ENCODE results near the gene TOMM34.

DNA sequence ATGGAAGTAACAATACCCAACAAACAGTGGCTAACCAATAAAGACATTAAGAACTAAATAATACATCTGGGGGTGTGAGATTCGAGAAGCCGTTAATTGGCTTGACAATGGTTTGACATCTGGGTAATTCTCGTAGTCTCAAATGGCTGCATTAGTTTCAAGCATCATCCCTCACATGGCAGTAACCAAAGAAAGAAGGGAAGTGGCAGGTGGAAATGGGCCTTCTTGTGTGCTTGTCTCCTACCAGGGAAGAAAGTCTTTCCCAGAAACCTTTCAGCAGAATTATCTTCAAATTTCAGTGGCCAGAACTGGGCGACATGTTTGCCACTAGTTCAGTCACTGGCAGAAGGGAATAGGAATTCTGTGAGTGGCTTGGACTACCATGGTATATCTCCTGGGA is 16.5 kb upstream of the TOMM34 start:
- TF ChIP-seq, protein P1, sequence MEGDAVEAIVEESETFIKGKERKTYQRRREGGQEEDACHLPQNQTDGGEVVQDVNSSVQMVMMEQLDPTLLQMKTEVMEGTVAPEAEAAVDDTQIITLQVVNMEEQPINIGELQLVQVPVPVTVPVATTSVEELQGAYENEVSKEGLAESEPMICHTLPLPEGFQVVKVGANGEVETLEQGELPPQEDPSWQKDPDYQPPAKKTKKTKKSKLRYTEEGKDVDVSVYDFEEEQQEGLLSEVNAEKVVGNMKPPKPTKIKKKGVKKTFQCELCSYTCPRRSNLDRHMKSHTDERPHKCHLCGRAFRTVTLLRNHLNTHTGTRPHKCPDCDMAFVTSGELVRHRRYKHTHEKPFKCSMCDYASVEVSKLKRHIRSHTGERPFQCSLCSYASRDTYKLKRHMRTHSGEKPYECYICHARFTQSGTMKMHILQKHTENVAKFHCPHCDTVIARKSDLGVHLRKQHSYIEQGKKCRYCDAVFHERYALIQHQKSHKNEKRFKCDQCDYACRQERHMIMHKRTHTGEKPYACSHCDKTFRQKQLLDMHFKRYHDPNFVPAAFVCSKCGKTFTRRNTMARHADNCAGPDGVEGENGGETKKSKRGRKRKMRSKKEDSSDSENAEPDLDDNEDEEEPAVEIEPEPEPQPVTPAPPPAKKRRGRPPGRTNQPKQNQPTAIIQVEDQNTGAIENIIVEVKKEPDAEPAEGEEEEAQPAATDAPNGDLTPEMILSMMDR (IDR thresholded peaks at IDR 0.05), result no peak
- no peak for TF ChIP-seq POLR2A (IDR thresholded peaks at IDR 0.05)

Measured in heart left ventricle (tissue), 13 donors.